Amniotic epithelial cell (primary cell): ENCODE measurements around the gene TIGD1.

Experiments
- DNase-seq: peaks from one replicate; pipeline ENCODE4 v3.0.0-alpha.2; 2010; ENCODE audit warnings: low read depth

TIGD1 gene

GRCh38 chr2:232523682-232524597 is 26.4 kb downstream of the TIGD1 start:
- DNase-seq: peak; percentile 14

- no peak for DNase-seq
Observed at GRCh38 chr2:232523402-232523681, 27.0 kb downstream of the TIGD1 start.

GRCh38 chr2:232522623-232523401 is 27.5 kb downstream of the TIGD1 start:
- DNase-seq: no peak

- no peak for DNase-seq
Observed at GRCh38 chr2:232521959-232522622, 28.3 kb downstream of the TIGD1 start.

- DNase-seq: no peak
Observed at GRCh38 chr2:232521098-232521497, 29.3 kb downstream of the TIGD1 start.

- no peak for DNase-seq
Observed at GRCh38 chr2:232520489-232520888, 29.9 kb downstream of the TIGD1 start.

- DNase-seq: no peak
Observed at GRCh38 chr2:232519581-232520438, 30.5 kb downstream of the TIGD1 start, which contains the start of gene PRSS56. PRSS56 (plus strand) TSS chr2:232520388; CDS start chr2:232520599, 211 bp downstream.

GRCh38 chr2:232518844-232519243 is 31.5 kb downstream of the TIGD1 start:
- DNase-seq: no peak

GRCh38 chr2:232516551-232516950 is 33.8 kb downstream of the TIGD1 start:
- DNase-seq: peak; percentile 7

- DNase-seq: no peak
Observed at GRCh38 chr2:232515639-232516038, 34.7 kb downstream of the TIGD1 start.

- no peak for DNase-seq
Observed at GRCh38 chr2:232513353-232513752, 37.0 kb downstream of the TIGD1 start.

GRCh38 chr2:232512602-232513001 is 37.8 kb downstream of the TIGD1 start:
- DNase-seq: peak; percentile 6

- DNase-seq: no peak
Observed at GRCh38 chr2:232511336-232511890, 38.9 kb downstream of the TIGD1 start.

- no peak for DNase-seq
Observed at GRCh38 chr2:232508251-232508650, 42.1 kb downstream of the TIGD1 start.

- DNase-seq: no peak
Observed at GRCh38 chr2:232506709-232507108, 43.6 kb downstream of the TIGD1 start.

- no peak for DNase-seq
Observed at GRCh38 chr2:232505856-232506255, 44.5 kb downstream of the TIGD1 start.

GRCh38 chr2:232504438-232504837 is 45.9 kb downstream of the TIGD1 start:
- peak; percentile 12 for DNase-seq

GRCh38 chr2:232503809-232504323 is 46.5 kb downstream of the TIGD1 start:
- no peak for DNase-seq

GRCh38 chr2:232502911-232503808 is 47.2 kb downstream of the TIGD1 start:
- no peak for DNase-seq

- DNase-seq: no peak
Observed at GRCh38 chr2:232502511-232502910, 47.8 kb downstream of the TIGD1 start.
